Activated T-helper 1 cell treated with anti-CD3 and anti-CD28 coated beads, Interleukin-12 subunit alpha, Interleukin-12 subunit beta, Interleukin-2, Interleukin-4 antibody, amounts not matched to agents 30 ng/mL and 10 ng/mL and 1 ng/mL, durations not matched to agents 14 hours and 24 hours and 36 hours (primary cell): Measurements from ENCODE around the gene ZNF503. TPM values are rescaled to one million over a fixed set of nuclear protein-coding genes. Genes with fewer than 3 reads are reported as not detected.

Experiments
- DNase-seq: peaks from one replicate; pipeline ENCODE4 v3.0.0; 2021; ENCODE audit warnings: low spot score
- H3K27ac Mint-ChIP-seq: one replicate; pipeline ENCODE4 v1.8.0; 2021; ENCODE audit warnings: mild to moderate bottlenecking, mixed read lengths
- H3K27me3 Mint-ChIP-seq: one replicate; pipeline ENCODE4 v1.8.0; 2022; ENCODE audit warnings: mild to moderate bottlenecking, moderate library complexity, mixed read lengths; ENCODE audit not compliant: insufficient read depth
- H3K36me3 Mint-ChIP-seq: one replicate; pipeline ENCODE4 v1.8.0; 2021; ENCODE audit warnings: low read depth, mixed read lengths
- H3K4me1 Mint-ChIP-seq: one replicate; pipeline ENCODE4 v1.8.0; 2021; ENCODE audit warnings: low read depth, mixed read lengths
- H3K4me3 Mint-ChIP-seq: one replicate; pipeline ENCODE4 v1.8.0; 2021; ENCODE audit warnings: mild to moderate bottlenecking, moderate library complexity, mixed read lengths
- H3K9me3 Mint-ChIP-seq: one replicate; pipeline ENCODE4 v1.8.0; 2021; ENCODE audit warnings: mixed read lengths
- intact Hi-C: fragments of 100-400 bp; cut with micrococcal nuclease; formaldehyde crosslinking; loops from one replicate; pipeline ENCODE4 v1.15.1; 2024
- total RNA-seq: library from RNA; stranded (reverse); gene quantifications from 2 replicates; pipeline ENCODE4 v1.2.3, GENCODE V29; 2022

The ZNF503 gene
- total RNA-seq, 1 donor from 2014 or later: not detected

DNA sequence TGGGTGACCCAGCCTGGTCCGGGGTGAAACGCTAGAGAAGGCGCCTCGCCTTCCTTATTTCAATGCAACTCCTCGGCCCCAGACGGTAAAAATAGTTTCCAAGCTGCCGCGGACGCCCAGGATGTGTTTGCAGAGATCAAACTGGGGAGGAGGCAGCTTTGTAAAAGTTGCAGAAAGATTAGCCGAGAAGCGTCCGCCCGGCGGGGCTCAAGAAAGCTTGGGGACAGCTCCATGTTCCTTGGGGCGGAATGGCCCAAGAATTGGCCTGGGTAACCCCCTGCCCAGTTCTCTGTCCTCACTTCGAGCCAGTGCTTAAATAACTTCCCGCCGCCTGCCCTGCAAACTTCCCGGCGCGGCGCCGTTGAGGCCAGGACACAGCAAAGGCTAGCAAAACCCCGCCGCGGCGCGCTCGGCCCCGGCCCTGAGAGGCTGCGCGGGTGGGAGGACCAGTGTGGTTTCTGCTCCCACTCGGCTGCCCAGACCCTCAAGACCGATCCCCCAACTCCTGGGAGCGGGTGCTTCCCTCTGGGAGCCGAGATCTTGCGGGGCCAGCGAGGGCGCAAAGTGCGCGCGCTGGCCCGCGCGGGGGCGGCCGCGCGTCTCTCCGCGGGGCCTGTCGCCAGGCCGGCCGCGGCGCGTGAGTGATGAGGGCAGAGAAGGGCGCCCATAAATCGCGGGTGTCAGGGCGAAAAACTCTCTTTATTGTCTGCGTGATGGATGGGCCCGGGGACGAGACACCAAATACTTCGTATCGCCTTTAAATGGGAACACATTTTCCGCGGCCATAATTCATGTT lies 6.3 kb upstream of the ZNF503 start:
- DNase-seq: no peak
- Mint-ChIP-seq H3K9me3 (no peaks in the 10 kb centered on the region), H3K27ac (no peak overlapping the region), H3K27me3 (peaks cover 70% of the 10 kb centered on the region), H3K36me3 (peaks cover 5% of the 10 kb centered on the region), H3K4me3 (peak overlapping the region; percentile 59), H3K4me1 (peaks cover 18% of the 10 kb centered on the region)
- intact Hi-C loops: no loop called here

GRCh38 chr10:75407224-75407712 lies 5.7 kb upstream of the ZNF503 start:
- peaks cover 23% of the 10 kb centered on the region for H3K4me1 Mint-ChIP-seq
- H3K4me3 Mint-ChIP-seq: peak overlapping the region; percentile 59
- peaks cover 7% of the 10 kb centered on the region for H3K36me3 Mint-ChIP-seq
- no peaks in the 10 kb centered on the region for H3K9me3 Mint-ChIP-seq
- intact Hi-C loops: no loop called here
- DNase-seq: no peak
- peaks cover 73% of the 10 kb centered on the region for H3K27me3 Mint-ChIP-seq
- H3K27ac Mint-ChIP-seq: no peak overlapping the region

- intact Hi-C loops: no loop called here
- H3K4me3 Mint-ChIP-seq: no peak overlapping the region
- H3K9me3 Mint-ChIP-seq: no peaks in the 10 kb centered on the region
- DNase-seq: no peak
- peaks cover 76% of the 10 kb centered on the region for H3K27me3 Mint-ChIP-seq
- no peak overlapping the region for H3K27ac Mint-ChIP-seq
- H3K4me1 Mint-ChIP-seq: peaks cover 28% of the 10 kb centered on the region
- peaks cover 7% of the 10 kb centered on the region for H3K36me3 Mint-ChIP-seq
These were observed 5.1 kb upstream of the ZNF503 start for GRCh38 chr10:75406462-75407223.

DNA sequence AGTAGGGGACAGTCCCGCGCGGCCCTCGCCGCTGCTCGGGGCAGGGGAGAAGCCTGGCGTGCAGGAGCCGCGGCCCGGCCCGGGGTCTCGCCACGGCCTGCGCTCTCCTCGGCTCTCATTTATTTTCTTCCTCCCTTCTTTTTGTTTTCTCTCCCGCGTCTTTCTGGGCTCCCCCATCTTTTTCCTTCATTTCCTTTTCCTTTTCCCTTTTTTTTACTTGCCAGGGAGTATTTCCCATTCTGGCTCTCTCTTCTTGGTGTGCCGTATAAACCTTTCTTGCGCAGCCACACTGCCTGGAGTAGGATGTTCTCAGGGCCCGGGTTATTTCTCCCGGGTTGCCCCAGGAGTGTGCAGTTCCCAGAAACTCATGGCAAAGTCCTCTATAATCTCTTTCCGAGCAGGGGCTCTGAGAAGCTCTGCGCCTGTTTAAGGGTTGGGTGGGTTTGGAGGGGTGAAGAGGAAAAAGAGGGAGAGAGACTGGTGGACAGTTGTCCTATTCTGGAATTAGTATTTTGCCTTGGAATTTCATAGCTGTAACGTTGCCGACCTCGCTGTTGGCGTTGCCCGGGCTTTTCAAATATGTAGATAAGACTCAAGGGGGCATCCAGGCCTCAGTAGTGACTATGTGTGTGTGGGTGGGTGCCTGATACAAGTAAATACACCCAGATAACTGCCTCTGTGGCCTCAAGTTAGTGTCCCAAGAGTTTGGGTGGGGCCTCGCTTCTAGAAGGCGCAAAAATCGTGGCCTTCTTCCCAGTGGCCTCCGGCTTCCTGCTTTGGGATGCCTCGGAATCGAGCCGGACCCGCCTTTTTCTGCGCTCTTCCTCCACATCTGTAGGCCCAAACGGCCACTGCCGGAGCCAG lies 4.3 kb upstream of the ZNF503 start:
- H3K27me3 Mint-ChIP-seq: peaks cover 70% of the 10 kb centered on the region
- intact Hi-C loops: no loop called here

DNA sequence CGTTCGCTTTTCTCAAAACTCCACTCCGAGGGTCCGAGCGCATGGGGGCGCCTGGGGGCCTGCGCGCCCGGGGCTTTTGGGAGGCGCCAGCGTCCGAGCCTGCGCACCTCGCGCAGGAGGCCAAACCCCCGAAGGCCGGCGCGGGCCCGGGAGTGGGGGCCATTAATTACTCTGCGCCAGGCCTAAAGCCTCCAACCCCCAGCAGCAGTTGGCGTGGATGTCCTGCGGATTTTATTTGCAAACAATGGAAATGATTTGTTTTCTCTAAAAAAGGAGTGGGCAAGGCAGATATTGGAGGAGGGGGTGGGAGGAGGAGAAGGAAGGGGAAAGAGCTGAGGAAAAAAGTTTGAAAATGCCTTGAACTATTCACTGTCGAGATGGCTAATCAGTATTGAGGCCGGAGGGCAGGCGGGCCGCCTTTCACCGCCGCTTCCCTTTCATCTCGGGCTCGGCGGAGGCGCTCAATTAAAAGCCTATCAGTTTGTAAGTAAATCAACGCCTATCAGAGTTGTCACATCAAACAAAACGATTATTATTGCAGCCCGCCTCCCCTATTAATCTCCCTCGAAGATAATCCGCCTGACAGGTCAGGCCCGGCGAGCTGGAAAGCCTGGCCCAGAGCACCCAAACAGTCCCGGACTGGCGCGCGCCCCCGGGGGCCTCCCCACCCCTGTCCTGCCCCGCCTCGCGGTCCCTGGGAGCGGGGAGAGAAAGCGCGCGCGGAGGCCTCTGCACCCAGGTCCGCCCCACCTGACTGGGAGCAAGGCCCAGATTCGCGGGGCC lies 3.4 kb upstream of the ZNF503 start:
- Mint-ChIP-seq H3K4me3 (no peak overlapping the region), H3K9me3 (no peaks in the 10 kb centered on the region), H3K27ac (no peak overlapping the region), H3K27me3 (peaks cover 67% of the 10 kb centered on the region), H3K4me1 (peaks cover 36% of the 10 kb centered on the region), H3K36me3 (peaks cover 5% of the 10 kb centered on the region)
- intact Hi-C loops: loop anchor here (5.0 kb wide), 1 partner anchor 108 kb away; no protein-coding TSS in a partner anchor
- no peak for DNase-seq

More for the DNA sequence above, 4.3 kb upstream of the ZNF503 start:
- Mint-ChIP-seq H3K27ac (peak overlapping the region; percentile 34), H3K4me3 (peak overlapping the region; percentile 5), H3K4me1 (peaks cover 29% of the 10 kb centered on the region), H3K9me3 (no peaks in the 10 kb centered on the region), H3K36me3 (peaks cover 7% of the 10 kb centered on the region)
- DNase-seq: no peak

- DNase-seq: no peak
- Mint-ChIP-seq H3K27ac (peak overlapping the region; percentile 66), H3K27me3 (peaks cover 64% of the 10 kb centered on the region), H3K9me3 (no peaks in the 10 kb centered on the region), H3K36me3 (peaks cover 3% of the 10 kb centered on the region), H3K4me3 (peak overlapping the region; percentile 15), H3K4me1 (peaks cover 36% of the 10 kb centered on the region)
- intact Hi-C loops: loop anchor here (5.0 kb wide), 1 partner anchor 107 kb away; no protein-coding TSS in a partner anchor
These were observed 2.6 kb upstream of the ZNF503 start for GRCh38 chr10:75403939-75404814.

GRCh38 chr10:75403144-75403938 lies 1.8 kb upstream of the ZNF503 start:
- Mint-ChIP-seq H3K4me3 (peak overlapping the region; percentile 79), H3K9me3 (no peaks in the 10 kb centered on the region), H3K36me3 (peaks cover 3% of the 10 kb centered on the region), H3K4me1 (peaks cover 36% of the 10 kb centered on the region), H3K27me3 (peaks cover 63% of the 10 kb centered on the region), H3K27ac (peak overlapping the region; percentile 73)
- no peak for DNase-seq
- intact Hi-C loops: loop anchor here (5.0 kb wide), 1 partner anchor 106 kb away; no protein-coding TSS in a partner anchor

DNA sequence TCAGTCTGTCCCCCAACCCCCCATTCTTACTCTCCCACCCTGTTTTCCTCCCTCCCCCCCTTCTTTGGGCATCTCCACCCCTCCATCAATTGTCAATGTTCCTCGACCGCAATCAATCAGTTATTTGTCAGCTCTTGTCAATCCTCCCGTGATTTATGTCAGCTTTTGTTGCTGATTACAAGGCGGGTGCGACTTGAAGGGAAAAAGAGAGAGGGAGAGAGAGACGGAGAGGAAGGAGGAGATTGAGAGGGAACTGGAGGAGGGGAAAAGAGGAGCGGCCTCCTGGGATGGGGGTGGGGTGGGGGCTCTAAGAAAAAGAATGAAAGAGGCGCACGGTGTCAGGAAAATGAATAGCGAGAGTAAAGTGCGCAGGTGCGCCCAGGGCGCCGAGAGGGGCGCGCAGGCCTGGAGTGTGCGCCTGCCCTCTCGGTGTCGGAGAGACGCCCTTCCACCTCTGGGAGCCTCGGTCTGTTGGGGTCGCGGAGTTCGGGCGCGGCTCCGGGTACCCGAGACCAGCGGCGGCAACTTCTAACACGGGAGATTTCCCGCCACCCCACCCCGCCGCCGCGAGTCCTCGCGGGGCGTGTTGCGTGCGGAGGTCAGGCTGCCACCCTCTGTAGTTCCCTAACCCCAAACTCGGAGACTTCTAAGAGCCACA lies 1.1 kb upstream of the ZNF503 start:
- Mint-ChIP-seq H3K27ac (peak overlapping the region; percentile 73), H3K36me3 (peaks cover 3% of the 10 kb centered on the region), H3K27me3 (peaks cover 68% of the 10 kb centered on the region), H3K4me3 (peak overlapping the region; percentile 79), H3K9me3 (no peaks in the 10 kb centered on the region), H3K4me1 (peaks cover 35% of the 10 kb centered on the region)
- intact Hi-C loops: loop anchor here (5.0 kb wide), 1 partner anchor 105 kb away; no protein-coding TSS in a partner anchor
- no peak for DNase-seq

DNA sequence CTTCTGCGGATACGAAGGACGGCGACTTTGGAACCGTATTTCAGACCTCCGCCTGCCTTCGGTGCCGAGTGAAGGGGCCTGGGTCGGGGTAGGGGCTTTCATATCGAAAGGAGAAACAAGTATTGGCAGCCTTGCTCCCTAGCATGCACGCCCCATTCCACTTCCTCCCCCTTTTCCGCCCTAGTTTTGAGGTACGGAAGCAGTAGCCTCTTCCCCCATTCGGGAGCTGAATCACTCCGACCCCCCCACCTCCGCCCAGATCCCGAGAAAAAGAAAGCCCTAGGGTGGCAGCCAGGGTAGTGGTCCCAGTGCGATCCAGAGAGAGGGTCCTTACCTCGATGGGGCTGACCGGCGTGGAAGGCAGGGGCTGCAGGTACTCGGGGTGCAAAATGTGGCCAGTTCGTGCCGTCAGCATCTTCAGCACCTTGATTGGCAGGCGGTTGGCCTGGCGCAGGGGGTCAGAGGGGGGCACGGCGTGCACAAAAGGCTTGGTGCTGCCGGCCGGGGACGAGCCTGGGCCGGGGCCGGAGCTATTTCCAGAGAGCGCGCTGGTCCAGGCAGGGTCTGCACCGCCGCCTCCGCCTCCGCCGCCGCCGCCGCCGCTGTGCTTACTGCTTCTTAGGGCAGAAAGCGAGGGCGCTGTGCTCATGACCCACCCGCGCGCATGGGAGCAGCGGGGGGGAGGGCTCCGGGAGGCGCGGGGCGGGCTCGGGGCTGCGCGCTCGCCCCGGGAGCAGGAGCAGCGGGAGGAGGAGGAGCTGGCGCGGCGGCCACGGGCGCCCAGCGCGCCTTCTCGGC lies 594 bp downstream of the ZNF503 start:
- H3K36me3 Mint-ChIP-seq: peaks cover 3% of the 10 kb centered on the region

More for the DNA sequence above, 594 bp downstream of the ZNF503 start:
- no peaks in the 10 kb centered on the region for H3K9me3 Mint-ChIP-seq
- H3K4me1 Mint-ChIP-seq: peaks cover 29% of the 10 kb centered on the region
- peak overlapping the region; percentile 63 for H3K27ac Mint-ChIP-seq
- DNase-seq: no peak
- peaks cover 55% of the 10 kb centered on the region for H3K27me3 Mint-ChIP-seq
- intact Hi-C loops: loop anchor here (5.0 kb wide), 1 partner anchor 104 kb away; no protein-coding TSS in a partner anchor
- H3K4me3 Mint-ChIP-seq: peak overlapping the region; percentile 74
